HEK293 (cell line): ENCODE results near the gene UCP2.

ENCODE experiments used
- HOXA7 ChIP-seq: sonication (generic); formaldehyde crosslinking; IDR thresholded peaks from 2 replicates; pipeline ENCODE4 v1.8.1; 2022; ENCODE audit warnings: missing genetic modification reagents, borderline replicate concordance
- KLF9 ChIP-seq: fragments of 450-650 bp; formaldehyde crosslinking; IDR thresholded peaks from 2 replicates; pipeline ENCODE4 v1.5.1; 2016; ENCODE audit warnings: missing biosample characterization, missing genetic modification characterization, low read depth
- TRIM28 ChIP-seq: IDR thresholded peaks from 2 replicates; pipeline ENCODE4 v1.6.1; 2011; ENCODE audit warnings: low read length, control low read depth, borderline replicate concordance
- YY1 ChIP-seq: fragments of 450-650 bp; formaldehyde crosslinking; IDR thresholded peaks from 2 replicates; pipeline ENCODE4 v1.5.1; 2018; ENCODE audit warnings: missing biosample characterization, missing genetic modification characterization
- ZBTB8A ChIP-seq: fragments of 450-650 bp; formaldehyde crosslinking; IDR thresholded peaks from 2 replicates; pipeline ENCODE4 v1.5.1; 2016; ENCODE audit warnings: missing biosample characterization, missing genetic modification characterization
- ZNF174 ChIP-seq: fragments of 450-650 bp; formaldehyde crosslinking; IDR thresholded peaks from 2 replicates; pipeline ENCODE4 v1.5.0; 2017; ENCODE audit warnings: missing biosample characterization, mild to moderate bottlenecking, missing genetic modification characterization
- ZNF76 ChIP-seq: fragments of 450-650 bp; formaldehyde crosslinking; IDR thresholded peaks from 2 replicates; pipeline ENCODE4; 2016; ENCODE audit warnings: low read depth, missing biosample characterization, missing genetic modification characterization, borderline replicate concordance
- ZNF785 ChIP-seq: fragments of 450-650 bp; formaldehyde crosslinking; IDR thresholded peaks from 2 replicates; pipeline ENCODE4 v1.5.1; 2016; ENCODE audit warnings: missing biosample characterization, missing genetic modification characterization
- TF ChIP-seq, protein P1 (sequence below): fragments of 450-650 bp; formaldehyde crosslinking; IDR thresholded peaks from 2 replicates; pipeline ENCODE4 v1.5.1; 2016; ENCODE audit warnings: missing biosample characterization, missing genetic modification characterization

DNA sequence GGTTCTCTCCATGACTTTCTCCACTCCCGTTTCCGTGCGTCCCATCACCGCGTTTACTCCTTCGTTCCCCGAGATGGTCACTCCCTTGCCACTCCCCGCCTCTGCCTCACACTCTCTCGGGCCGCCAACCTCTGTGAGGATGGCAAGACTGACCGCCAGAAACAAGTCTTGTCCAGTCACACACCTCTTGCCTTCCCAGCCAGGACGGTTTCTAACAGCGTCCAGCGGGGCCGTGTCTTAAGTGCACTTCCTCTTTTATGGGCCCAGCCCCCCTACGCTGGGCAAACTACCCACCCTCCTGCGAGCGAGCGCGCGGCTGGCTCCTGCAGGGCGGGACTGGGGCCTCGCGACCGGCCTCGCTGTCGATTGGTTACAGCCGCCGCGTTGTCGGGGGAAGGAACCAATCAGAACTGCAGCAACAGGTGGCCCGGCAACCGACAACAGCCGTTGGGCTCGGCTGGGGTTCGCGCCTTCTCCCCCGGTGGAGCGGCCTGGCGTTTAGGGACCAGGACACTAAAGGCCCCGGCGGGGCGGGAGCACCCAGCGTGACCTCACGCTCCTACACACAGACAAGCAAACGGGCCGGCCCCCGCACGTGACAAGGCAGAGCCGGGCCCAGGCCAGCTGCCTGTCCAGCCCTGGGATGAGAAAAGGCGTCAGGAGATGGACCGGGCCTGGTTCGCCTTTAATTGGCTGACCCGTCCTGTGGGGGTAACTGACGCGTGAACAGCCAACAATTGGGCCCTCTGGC, 522 bp upstream of the UCP2 start:
- no peak for TF ChIP-seq HOXA7
- TF ChIP-seq ZBTB8A (tag by site-specific recombination): peak; percentile 89
- TF ChIP-seq ZNF785 (tag by site-specific recombination): no peak
- TF ChIP-seq, protein P1, sequence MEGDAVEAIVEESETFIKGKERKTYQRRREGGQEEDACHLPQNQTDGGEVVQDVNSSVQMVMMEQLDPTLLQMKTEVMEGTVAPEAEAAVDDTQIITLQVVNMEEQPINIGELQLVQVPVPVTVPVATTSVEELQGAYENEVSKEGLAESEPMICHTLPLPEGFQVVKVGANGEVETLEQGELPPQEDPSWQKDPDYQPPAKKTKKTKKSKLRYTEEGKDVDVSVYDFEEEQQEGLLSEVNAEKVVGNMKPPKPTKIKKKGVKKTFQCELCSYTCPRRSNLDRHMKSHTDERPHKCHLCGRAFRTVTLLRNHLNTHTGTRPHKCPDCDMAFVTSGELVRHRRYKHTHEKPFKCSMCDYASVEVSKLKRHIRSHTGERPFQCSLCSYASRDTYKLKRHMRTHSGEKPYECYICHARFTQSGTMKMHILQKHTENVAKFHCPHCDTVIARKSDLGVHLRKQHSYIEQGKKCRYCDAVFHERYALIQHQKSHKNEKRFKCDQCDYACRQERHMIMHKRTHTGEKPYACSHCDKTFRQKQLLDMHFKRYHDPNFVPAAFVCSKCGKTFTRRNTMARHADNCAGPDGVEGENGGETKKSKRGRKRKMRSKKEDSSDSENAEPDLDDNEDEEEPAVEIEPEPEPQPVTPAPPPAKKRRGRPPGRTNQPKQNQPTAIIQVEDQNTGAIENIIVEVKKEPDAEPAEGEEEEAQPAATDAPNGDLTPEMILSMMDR (tag by site-specific recombination): no peak
- peak; percentile 84 for TF ChIP-seq KLF9
- no peak for TF ChIP-seq ZNF174 (tag by site-specific recombination)
- no peak for TF ChIP-seq TRIM28
- peak; percentile 69 for TF ChIP-seq ZNF76 (tag by site-specific recombination)
- TF ChIP-seq YY1 (tag by site-specific recombination): no peak
